ENCODE measurements around the gene TMEM33. TPM values are rescaled to one million over a fixed set of nuclear protein-coding genes. Genes with fewer than 3 reads are reported as not detected.

The TMEM33 gene
- total RNA-seq, 1 experiment from 2014 or later: 104 TPM

DNA sequence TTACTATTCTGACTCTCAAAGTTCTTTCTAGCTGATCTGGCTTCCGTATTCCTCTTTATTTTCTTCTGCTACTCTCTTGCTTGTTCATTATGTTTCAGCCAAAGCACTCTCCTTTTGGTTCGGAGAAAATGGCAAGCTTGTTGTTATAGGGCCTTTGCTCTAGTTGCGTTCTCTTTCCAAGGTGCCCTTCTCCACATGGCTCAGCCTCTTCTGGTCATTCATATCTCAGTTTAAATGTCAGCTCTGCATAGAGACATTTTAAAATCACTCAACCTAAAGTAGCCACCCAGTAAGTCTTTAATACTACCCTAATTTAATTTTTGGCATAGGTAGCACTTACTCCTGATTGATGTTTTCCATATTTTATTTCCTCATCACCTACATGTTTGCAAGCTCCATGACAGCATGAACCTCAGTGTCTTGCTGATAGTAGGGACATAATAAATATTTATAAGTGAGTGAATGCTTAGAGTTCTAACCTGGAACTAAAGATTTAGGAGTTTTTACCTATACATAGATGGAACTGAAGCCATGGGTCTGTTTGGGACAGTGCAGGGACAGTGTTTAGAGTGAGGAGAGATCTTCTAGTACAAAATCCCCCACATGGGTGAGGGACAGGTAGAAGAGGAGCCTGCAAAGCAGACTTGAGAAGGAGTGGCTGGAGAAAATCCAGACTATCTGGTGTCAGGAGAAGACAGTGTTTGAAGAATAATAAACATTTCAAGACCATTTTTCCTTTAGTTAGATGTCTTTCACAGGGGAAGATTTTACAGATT is 73.0 kb downstream of the TMEM33 start:
- Histone ChIP-seq H3K9me3 (ENCODE audit: low read depth, low read length, poor library complexity, severe bottlenecking) (no peaks in the 10 kb centered on the region), H3K4me1 (ENCODE audit: insufficient read depth, low read length, poor library complexity, severe bottlenecking) (no peaks in the 10 kb centered on the region), H3K27ac (ENCODE audit: low read depth, low read length, poor library complexity, severe bottlenecking) (no peak overlapping the region), H3K36me3 (ENCODE audit: insufficient read depth, low read length, poor library complexity, severe bottlenecking) (no peaks in the 10 kb centered on the region), H3K4me3 (ENCODE audit: low read depth, low read length, poor library complexity, severe bottlenecking) (no peak overlapping the region), H3K27me3 (replicated peaks; ENCODE audit: insufficient read depth, low read depth, low read length, poor library complexity) (no peaks in the 10 kb centered on the region)
- TF ChIP-seq, protein P1, sequence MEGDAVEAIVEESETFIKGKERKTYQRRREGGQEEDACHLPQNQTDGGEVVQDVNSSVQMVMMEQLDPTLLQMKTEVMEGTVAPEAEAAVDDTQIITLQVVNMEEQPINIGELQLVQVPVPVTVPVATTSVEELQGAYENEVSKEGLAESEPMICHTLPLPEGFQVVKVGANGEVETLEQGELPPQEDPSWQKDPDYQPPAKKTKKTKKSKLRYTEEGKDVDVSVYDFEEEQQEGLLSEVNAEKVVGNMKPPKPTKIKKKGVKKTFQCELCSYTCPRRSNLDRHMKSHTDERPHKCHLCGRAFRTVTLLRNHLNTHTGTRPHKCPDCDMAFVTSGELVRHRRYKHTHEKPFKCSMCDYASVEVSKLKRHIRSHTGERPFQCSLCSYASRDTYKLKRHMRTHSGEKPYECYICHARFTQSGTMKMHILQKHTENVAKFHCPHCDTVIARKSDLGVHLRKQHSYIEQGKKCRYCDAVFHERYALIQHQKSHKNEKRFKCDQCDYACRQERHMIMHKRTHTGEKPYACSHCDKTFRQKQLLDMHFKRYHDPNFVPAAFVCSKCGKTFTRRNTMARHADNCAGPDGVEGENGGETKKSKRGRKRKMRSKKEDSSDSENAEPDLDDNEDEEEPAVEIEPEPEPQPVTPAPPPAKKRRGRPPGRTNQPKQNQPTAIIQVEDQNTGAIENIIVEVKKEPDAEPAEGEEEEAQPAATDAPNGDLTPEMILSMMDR (conservative IDR thresholded peaks at IDR 0.05; ENCODE audit: low read depth, low read length): no peak
- no peak for TF ChIP-seq EZH2 (IDR thresholded peaks at IDR 0.05; ENCODE audit: borderline replicate concordance, low read depth, low read length, poor library complexity, severe bottlenecking)
- DNase-seq (ENCODE audit: low spot score): no peak
- POLR2A ChIA-PET (ENCODE audit: low non-redundant PET): no interaction called here
- BruUV-seq (replicated peaks): no TSS peak
- CTCF ChIA-PET: no interaction called here
- intact Hi-C loops (cut with micrococcal nuclease; ENCODE audit: unreplicated experiment): no loop called here

Other genes starting within 250 kb of the TMEM33 start
- 0.09 and 0.13 TPM in 2 replicates for gene PHOX2B, start 186.7 kb upstream of the TMEM33 start, total RNA-seq (2021)
- gene DCAF4L1, start 46.3 kb downstream of the TMEM33 start, total RNA-seq (2021): 0.26 and 0.41 TPM in 2 replicates
- 55.8 and 62.4 TPM in 2 replicates for gene SLC30A9, start 55.1 kb downstream of the TMEM33 start, total RNA-seq (2021)
- 0.13 and 0.31 TPM in 2 replicates for gene BEND4, start 217.2 kb downstream of the TMEM33 start, total RNA-seq (2021)

Measured in A673 (cell line).